Heart left ventricle (tissue), 16 donors: ENCODE measurements around the gene DUSP11. TPM values are rescaled to one million over a fixed set of nuclear protein-coding genes. Genes with fewer than 3 reads are reported as not detected.

Experiments
- ATAC-seq, 4 donors: fragments of 200-7000 bp; cut with Tn5 transposase; one replicate each; pipeline ENCODE4 v1.9.1; 2020 to 2022; ENCODE audit warnings: moderate library complexity in 4 of 4, mild to moderate bottlenecking in 3 of 4, moderate number of reproducible peaks in 1 of 4
- DNase-seq, 5 donors: peaks; one replicate each; pipeline ENCODE4 v3.0.0-alpha.2; 2020
- H3K27ac ChIP-seq, 12 donors: fragments of 200-600 bp; sonication (generic) in 4 of 12; one replicate each; pipeline versions ENCODE4 v1.5.0 to v1.8.0; 2016 to 2022; ENCODE audit warnings: mild to moderate bottlenecking in 2 of 12
- H3K27me3 ChIP-seq, 9 donors: fragments of 200-600 bp; sonication (generic) in 2 of 9; one replicate each; pipeline versions ENCODE4 v1.5.1 to v1.8.0; 2016 to 2022; ENCODE audit warnings: mild to moderate bottlenecking in 3 of 9
- H3K36me3 ChIP-seq, 9 donors: fragments of 200-600 bp; sonication (generic) in 2 of 9; one replicate each; pipeline versions ENCODE4 v1.5.0 to v1.8.0; 2018 to 2022; ENCODE audit warnings: mild to moderate bottlenecking in 2 of 9
- H3K4me1 ChIP-seq, 12 donors: fragments of 200-600 bp; sonication (generic) in 4 of 12; one replicate each; pipeline versions ENCODE4 v1.5.0 to v1.8.0; 2016 to 2022; ENCODE audit warnings: mild to moderate bottlenecking in 3 of 12
- H3K4me3 ChIP-seq, 12 donors: fragments of 200-600 bp; sonication (generic) in 4 of 12; one replicate each; pipeline versions ENCODE4 v1.5.0 to v1.8.0; 2017 to 2022; ENCODE audit warnings: mild to moderate bottlenecking in 9 of 12, moderate library complexity in 4 of 12
- H3K9me3 ChIP-seq, 12 donors: fragments of 200-600 bp; sonication (generic) in 4 of 12; one replicate each; pipeline versions ENCODE4 v1.5.0 to v1.8.0; 2016 to 2022; ENCODE audit warnings: mild to moderate bottlenecking in 1 of 12
- POLR2A ChIP-seq, 2 donors: fragments of 450-650 bp; IDR thresholded peaks; one replicate each; pipeline ENCODE4 v1.6.1; 2017; ENCODE audit warnings: antibody characterized with exemption in 2 of 2, mild to moderate bottlenecking in 2 of 2, moderate library complexity in 2 of 2
- WGBS, 4 donors: extraction: QIAGEN DNeasy Blood & Tissue Kit in 2 of 4; methylation state at CpG; one replicate each; pipeline versions ENCODE4 v1.1.5 to v1.1.7; 2013 to 2018; 5-methylcytosine and 5-hydroxymethylcytosine counted together
- intact Hi-C, 10 donors: fragments of 100-400 bp; cut with DNase I; formaldehyde crosslinking; loops; one replicate each; pipeline versions ENCODE4 v1.11.1 to v1.14.2; 2022
- polyA plus RNA-seq, 2 donors: library from polyadenylated mRNA; stranded (reverse); fragments of 200-250 nt; gene quantifications; one replicate each; pipeline ENCODE4 v1.2.3, GENCODE V29; 2013
- total RNA-seq, 9 donors: library from RNA; depleted of rRNA in 2 of 9; stranded (reverse); fragments of >200 nt in 2 of 9; fragmentation: NEBNext Ultra II Directional in 3 of 9; extraction: Animal tissue kit (Norgen Biotek cat#: 25700) in 3 of 9; gene quantifications; one replicate each; pipeline versions ENCODE4 v1.1.0 to v1.2.4, GENCODE V29; 2016 to 2023
- TF ChIP-seq, protein P1 (sequence below), 12 donors: fragments of 200-600 bp; sonication (generic) in 4 of 12; IDR thresholded peaks; one replicate each; pipeline versions ENCODE4 v1.5.0 to v1.8.0; 2018 to 2022; ENCODE audit warnings: antibody characterized with exemption in 12 of 12, mild to moderate bottlenecking in 5 of 12
- donor health status: ischemic (EF 13 %, LVEDD 7.1; RV severe dilation, severe dysfunction).
- donor health status: healthy with polysubstance abuse.
- donor health status: DM: no; HTN: yes; CAD: no.
- donor health status: DM: no; HTN: no; CAD: no.
- donor health status: ischemic (EF 25% LVEDD 6.9; RV normal size, moderate dysfunction).
- donor health status: ischemic (EF 25% LVEDD 5.7; RV mildly dilated, moderate dysfunction).
- donor health status: healthy.
- donor health status: DM: yes; HTN: yes; CAD: no.
- donor health status: ischemic (EF 35%, LVEDD 5.7; RV mildly dilated, moderate dysfunction).
- donor health status: nonischemic (EF 11% LVEDD 7.7; RV severe dilation, severe dysfunction).
- donor health status: DM: yes; HTN: yes; CAD: no.
- donor health status: PGD.
- donor health status: ischemic (EF 29% LVEDD 5.4; RV normal size, mild dysfunction).
- donor health status: nonischemic (EF 23%, LVEDD 6.1; RV moderate dilation, normal function).

The DUSP11 gene
- total and polyA plus RNA-seq, 11 donors, result 6.7 to 13.8 (median 10.8) TPM

DNA sequence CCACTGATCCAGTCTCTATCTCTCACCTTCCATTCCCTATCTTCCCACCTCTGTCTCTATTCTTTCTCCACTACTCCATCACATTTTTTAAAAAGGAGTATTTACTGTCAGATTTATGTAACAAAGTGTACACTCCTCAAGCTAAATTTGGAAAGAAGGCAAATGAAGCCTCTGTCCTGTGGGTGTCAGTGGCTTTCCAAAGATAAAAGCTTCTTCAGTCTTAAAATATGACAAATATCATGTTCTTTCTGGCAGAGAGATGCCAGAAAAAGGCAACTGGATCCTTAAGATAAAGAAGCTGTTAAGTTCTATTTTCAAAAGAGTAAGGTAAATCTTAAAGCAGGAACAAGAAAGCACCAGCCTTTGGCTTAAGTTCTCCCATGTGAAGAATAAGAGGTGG, 7.1 kb downstream of the DUSP11 start:
- Histone ChIP-seq H3K9me3 (no peaks in the 10 kb centered on the region), H3K27ac (no peak overlapping the region), H3K4me3 (no peak overlapping the region), H3K4me1 (peaks cover 0 to 13% (median 2%) of the 10 kb centered on the region in 12 donors), H3K27me3 (no peaks in the 10 kb centered on the region), H3K36me3 (peaks cover 0 to 98% (median 95%) of the 10 kb centered on the region in 9 donors)
- ATAC-seq (no peak), DNase-seq (no peak)
- intact Hi-C loops, result loop anchor here in 3 of 10 donors (10.0 kb wide), 1 partner anchor 78 kb away; no protein-coding TSS in a partner anchor
- TF ChIP-seq POLR2A (IDR thresholded peaks at IDR 0.05), result no peak
- TF ChIP-seq, protein P1, sequence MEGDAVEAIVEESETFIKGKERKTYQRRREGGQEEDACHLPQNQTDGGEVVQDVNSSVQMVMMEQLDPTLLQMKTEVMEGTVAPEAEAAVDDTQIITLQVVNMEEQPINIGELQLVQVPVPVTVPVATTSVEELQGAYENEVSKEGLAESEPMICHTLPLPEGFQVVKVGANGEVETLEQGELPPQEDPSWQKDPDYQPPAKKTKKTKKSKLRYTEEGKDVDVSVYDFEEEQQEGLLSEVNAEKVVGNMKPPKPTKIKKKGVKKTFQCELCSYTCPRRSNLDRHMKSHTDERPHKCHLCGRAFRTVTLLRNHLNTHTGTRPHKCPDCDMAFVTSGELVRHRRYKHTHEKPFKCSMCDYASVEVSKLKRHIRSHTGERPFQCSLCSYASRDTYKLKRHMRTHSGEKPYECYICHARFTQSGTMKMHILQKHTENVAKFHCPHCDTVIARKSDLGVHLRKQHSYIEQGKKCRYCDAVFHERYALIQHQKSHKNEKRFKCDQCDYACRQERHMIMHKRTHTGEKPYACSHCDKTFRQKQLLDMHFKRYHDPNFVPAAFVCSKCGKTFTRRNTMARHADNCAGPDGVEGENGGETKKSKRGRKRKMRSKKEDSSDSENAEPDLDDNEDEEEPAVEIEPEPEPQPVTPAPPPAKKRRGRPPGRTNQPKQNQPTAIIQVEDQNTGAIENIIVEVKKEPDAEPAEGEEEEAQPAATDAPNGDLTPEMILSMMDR (IDR thresholded peaks at IDR 0.05), result no peak

DNA sequence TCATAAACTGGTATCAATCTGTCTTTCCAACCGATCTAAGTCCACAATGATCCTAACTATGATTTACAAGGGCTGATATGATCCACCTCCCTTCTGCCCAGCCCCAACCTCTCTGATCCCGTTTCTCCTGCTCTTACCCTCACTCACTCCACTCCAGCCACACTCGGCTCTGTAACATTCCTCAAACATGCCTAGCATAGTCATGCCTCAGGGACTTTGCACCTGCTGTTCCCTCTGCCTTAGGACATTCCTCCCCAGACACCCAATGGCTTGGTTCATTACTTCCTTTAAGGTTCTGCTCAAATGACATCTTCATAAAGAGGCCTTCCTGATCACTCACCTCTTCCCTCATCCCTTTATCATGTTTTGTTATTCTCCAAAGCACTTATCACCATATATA, 9.2 kb downstream of the DUSP11 start:
- TF ChIP-seq, protein P1 (IDR thresholded peaks at IDR 0.05), result no peak
- TF ChIP-seq POLR2A (IDR thresholded peaks at IDR 0.05), result no peak
- intact Hi-C loops, result loop anchor here in 3 of 10 donors (10.0 kb wide), 1 partner anchor 76 kb away; no protein-coding TSS in a partner anchor
- WGBS, 4 donors, result 82 to 88% (median 86%) methylated on average over 3 of the region's 3 CpGs
- H3K4me3 ChIP-seq, result no peak overlapping the region
- H3K27ac ChIP-seq, result no peak overlapping the region
- peaks cover 0 to 9% (median 0%) of the 10 kb centered on the region in 12 donors for H3K4me1 ChIP-seq
- DNase-seq (no peak), ATAC-seq (no peak)
- no peaks in the 10 kb centered on the region for H3K27me3 ChIP-seq
- no peaks in the 10 kb centered on the region for H3K9me3 ChIP-seq
- H3K36me3 ChIP-seq, result peaks cover 3 to 96% (median 91%) of the 10 kb centered on the region in 9 donors

DNA sequence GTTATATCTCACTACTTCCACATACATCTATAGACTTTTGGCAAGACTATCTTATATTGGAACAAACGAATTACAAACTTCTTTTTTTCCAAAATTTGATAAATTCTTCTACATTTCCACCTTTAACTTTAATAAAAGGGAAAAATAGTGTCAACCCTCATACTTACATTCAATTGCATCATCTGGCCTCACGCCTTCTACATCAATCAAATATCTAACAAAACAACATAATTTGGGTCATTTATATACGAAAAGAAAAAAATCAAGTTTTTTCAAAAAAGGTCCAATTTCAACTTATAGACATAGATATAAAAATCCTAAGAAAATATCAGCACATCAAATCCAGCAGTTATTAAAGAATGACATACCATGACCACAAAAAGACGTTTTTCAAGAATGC, 12.9 kb downstream of the DUSP11 start:
- WGBS, 4 donors, result 91 to 96% (median 95%) methylated on average over 4 of the region's 4 CpGs
- no peak for ATAC-seq
- DNase-seq, result no peak
- Histone ChIP-seq H3K9me3 (no peaks in the 10 kb centered on the region), H3K27me3 (no peaks in the 10 kb centered on the region), H3K4me3 (no peak overlapping the region), H3K27ac (no peak overlapping the region), H3K4me1 (no peaks in the 10 kb centered on the region), H3K36me3 (peaks cover 3 to 97% (median 91%) of the 10 kb centered on the region in 9 donors)
- TF ChIP-seq, protein P1 (IDR thresholded peaks at IDR 0.05), result no peak
- TF ChIP-seq POLR2A (IDR thresholded peaks at IDR 0.05), result no peak
- intact Hi-C loops, result no loop called here

DNA sequence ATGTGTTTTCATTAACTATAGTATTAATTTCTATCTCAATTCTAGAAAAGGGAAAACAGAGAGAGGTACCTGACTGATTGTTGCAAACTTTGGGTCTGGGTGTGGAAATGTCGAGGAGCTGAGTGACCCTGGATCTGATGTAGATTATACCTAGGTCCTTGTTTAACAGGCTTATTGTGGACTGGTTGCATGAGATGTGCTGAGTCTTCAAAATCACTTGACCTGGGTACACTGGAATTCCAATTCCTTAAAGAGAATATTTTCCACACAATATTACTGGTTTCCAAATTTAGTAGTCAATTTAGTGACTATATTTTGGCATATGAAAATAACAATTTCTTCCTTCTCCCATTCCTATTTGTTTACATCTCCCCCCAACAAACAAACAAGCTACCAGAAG, 13.6 kb downstream of the DUSP11 start:
- Histone ChIP-seq H3K27ac (no peak overlapping the region), H3K4me1 (no peaks in the 10 kb centered on the region), H3K27me3 (no peaks in the 10 kb centered on the region), H3K4me3 (no peak overlapping the region), H3K9me3 (no peaks in the 10 kb centered on the region), H3K36me3 (peaks cover 3 to 100% (median 94%) of the 10 kb centered on the region in 9 donors)
- TF ChIP-seq, protein P1 (IDR thresholded peaks at IDR 0.05), result no peak
- no peak for TF ChIP-seq POLR2A (IDR thresholded peaks at IDR 0.05)
- WGBS, 4 donors, result 89 to 100% (median 97%) methylated on average over 1 of the region's 1 CpG
- DNase-seq, result no peak
- intact Hi-C loops, result no loop called here
- no peak for ATAC-seq
